OCI-LY3 (cell line): Measurements from ENCODE around the gene AFDN.

Experiments
- H2AFZ ChIP-seq: fragments of 200-600, 300-600 bp; shearing (Covaris generic); 2 replicates; pipeline ENCODE4 v1.6.0; 2014; ENCODE audit warnings: antibody characterized with exemption, low read depth, low read length
- H3K27ac ChIP-seq: fragments of 200-600, 300-600 bp; sonication (generic); 2 replicates; pipeline ENCODE4 v1.5.1; 2014; ENCODE audit warnings: mild to moderate bottlenecking, low read length, moderate library complexity, mixed read lengths
- H3K27me3 ChIP-seq: fragments of 200-600, 300-600 bp; sonication (generic); 2 replicates; pipeline ENCODE4 v1.6.1; 2014; ENCODE audit warnings: low read depth, low read length, mixed read lengths
- H3K36me3 ChIP-seq: fragments of 200-600, 300-600 bp; sonication (generic); replicated peaks from 2 replicates; pipeline ENCODE3; 2014; ENCODE audit warnings: low read depth, low read length, mixed read lengths
- H3K4me1 ChIP-seq: fragments of 300-600, 200-600 bp; sonication (generic); 2 replicates; pipeline ENCODE4 v1.6.1; 2014; ENCODE audit warnings: low read length, mixed read lengths
- H3K4me2 ChIP-seq: fragments of 200-600, 300-600 bp; sonication (generic); 2 replicates; pipeline ENCODE4 v1.6.1; 2014; ENCODE audit warnings: low read length, mixed read lengths
- H3K4me3 ChIP-seq: fragments of 300-600, 200-600 bp; sonication (generic); 2 replicates; pipeline ENCODE4 v1.5.1; 2014; ENCODE audit warnings: antibody characterized with exemption, mild to moderate bottlenecking, low read length, moderate library complexity
- H3K79me2 ChIP-seq: fragments of 300-600, 200-600 bp; shearing (Covaris generic); 2 replicates; pipeline ENCODE4 v1.6.1; 2014; ENCODE audit warnings: mild to moderate bottlenecking, low read length, mixed read lengths
- H3K9ac ChIP-seq: fragments of 300-600, 200-600 bp; shearing (Covaris generic); 2 replicates; pipeline ENCODE4 v1.6.0; 2014; ENCODE audit warnings: mild to moderate bottlenecking, low read length, moderate library complexity
- H3K9me3 ChIP-seq: fragments of 200-600, 300-600 bp; shearing (Covaris generic); 2 replicates; pipeline ENCODE4 v1.6.1; 2014; ENCODE audit warnings: low read length, mixed read lengths; ENCODE audit not compliant: insufficient read depth
- H4K20me1 ChIP-seq: fragments of 200-600, 300-600 bp; sonication (generic); 2 replicates; pipeline ENCODE4 v1.6.1; 2016; ENCODE audit warnings: low read length, mixed read lengths; ENCODE audit not compliant: insufficient read depth
- EZH2phosphoT487 ChIP-seq: fragments of 200-600 bp; shearing (Covaris generic); IDR thresholded peaks from 2 replicates; pipeline ENCODE4 v1.6.1; 2018; ENCODE audit warnings: antibody characterized with exemption, mixed run types, low read depth
- TF ChIP-seq, protein P1 (sequence below): fragments of 200-600, 300-600 bp; sonication (generic); IDR thresholded peaks from 2 replicates; pipeline ENCODE4 v1.5.1; 2014; ENCODE audit warnings: antibody characterized with exemption, low read length, low read depth

AFDN gene

DNA sequence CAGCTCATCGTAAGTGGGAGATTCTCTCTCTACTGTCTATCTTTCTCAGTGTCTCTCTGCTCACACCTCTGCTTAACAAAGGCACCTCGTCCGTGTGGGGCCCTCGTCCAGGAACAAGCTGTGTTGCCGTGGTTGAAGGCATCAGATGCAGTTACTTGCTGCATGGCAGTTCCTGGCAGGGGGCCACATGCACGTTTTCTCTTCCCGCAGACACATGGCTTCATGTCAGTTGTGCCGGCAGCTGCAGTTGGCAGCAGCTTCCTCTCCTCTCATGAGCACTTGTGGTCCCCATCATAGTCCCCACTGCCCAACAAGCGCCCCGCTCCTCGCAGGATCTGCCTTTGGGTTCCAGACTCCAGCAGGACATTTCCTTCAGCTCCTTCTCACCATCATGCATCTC, 7.1 kb upstream of the AFDN start:
- H4K20me1 ChIP-seq: no peaks in the 10 kb centered on the region
- H3K4me1 ChIP-seq: peaks cover 9% of the 10 kb centered on the region
- no peak overlapping the region for H3K9ac ChIP-seq
- H3K4me2 ChIP-seq: no peak overlapping the region
- no peaks in the 10 kb centered on the region for H3K79me2 ChIP-seq
- TF ChIP-seq, protein P1, sequence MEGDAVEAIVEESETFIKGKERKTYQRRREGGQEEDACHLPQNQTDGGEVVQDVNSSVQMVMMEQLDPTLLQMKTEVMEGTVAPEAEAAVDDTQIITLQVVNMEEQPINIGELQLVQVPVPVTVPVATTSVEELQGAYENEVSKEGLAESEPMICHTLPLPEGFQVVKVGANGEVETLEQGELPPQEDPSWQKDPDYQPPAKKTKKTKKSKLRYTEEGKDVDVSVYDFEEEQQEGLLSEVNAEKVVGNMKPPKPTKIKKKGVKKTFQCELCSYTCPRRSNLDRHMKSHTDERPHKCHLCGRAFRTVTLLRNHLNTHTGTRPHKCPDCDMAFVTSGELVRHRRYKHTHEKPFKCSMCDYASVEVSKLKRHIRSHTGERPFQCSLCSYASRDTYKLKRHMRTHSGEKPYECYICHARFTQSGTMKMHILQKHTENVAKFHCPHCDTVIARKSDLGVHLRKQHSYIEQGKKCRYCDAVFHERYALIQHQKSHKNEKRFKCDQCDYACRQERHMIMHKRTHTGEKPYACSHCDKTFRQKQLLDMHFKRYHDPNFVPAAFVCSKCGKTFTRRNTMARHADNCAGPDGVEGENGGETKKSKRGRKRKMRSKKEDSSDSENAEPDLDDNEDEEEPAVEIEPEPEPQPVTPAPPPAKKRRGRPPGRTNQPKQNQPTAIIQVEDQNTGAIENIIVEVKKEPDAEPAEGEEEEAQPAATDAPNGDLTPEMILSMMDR: no peak
- no peak overlapping the region for H2AFZ ChIP-seq
- H3K36me3 ChIP-seq: no peaks in the 10 kb centered on the region
- H3K27me3 ChIP-seq: no peaks in the 10 kb centered on the region
- no peaks in the 10 kb centered on the region for H3K9me3 ChIP-seq
- H3K4me3 ChIP-seq: no peak overlapping the region
- no peak overlapping the region for H3K27ac ChIP-seq

DNA sequence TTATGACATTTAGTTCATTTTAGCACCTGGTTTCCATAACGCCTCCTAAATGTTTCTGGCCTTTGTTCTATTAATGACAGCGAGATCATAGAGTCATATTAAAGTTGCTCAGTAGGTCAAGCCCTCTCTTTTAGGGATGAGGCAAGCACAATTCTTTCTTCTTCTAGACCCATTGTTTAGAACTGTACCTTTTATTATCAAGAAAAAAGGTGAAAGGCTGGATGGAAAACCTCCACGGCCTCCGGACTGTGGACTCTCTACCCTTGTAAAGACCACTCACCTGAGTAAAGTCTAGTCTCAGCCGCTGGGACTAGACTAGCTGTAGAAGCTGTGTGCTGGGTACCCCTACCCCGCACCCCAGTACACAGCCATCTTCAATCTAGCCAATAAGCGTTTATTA, 6.0 kb upstream of the AFDN start:
- Histone ChIP-seq H3K9ac (no peak overlapping the region), H3K9me3 (no peaks in the 10 kb centered on the region), H3K4me1 (peaks cover 13% of the 10 kb centered on the region), H2AFZ (no peak overlapping the region), H3K27ac (no peak overlapping the region), H3K27me3 (peaks cover 9% of the 10 kb centered on the region; the same call in 1 of the 2 replicates), H3K4me3 (no peak overlapping the region), H3K4me2 (no peak overlapping the region), H3K79me2 (no peaks in the 10 kb centered on the region), H4K20me1 (no peaks in the 10 kb centered on the region), H3K36me3 (no peaks in the 10 kb centered on the region)
- TF ChIP-seq, protein P1: no peak
- no peak for TF ChIP-seq EZH2phosphoT487

DNA sequence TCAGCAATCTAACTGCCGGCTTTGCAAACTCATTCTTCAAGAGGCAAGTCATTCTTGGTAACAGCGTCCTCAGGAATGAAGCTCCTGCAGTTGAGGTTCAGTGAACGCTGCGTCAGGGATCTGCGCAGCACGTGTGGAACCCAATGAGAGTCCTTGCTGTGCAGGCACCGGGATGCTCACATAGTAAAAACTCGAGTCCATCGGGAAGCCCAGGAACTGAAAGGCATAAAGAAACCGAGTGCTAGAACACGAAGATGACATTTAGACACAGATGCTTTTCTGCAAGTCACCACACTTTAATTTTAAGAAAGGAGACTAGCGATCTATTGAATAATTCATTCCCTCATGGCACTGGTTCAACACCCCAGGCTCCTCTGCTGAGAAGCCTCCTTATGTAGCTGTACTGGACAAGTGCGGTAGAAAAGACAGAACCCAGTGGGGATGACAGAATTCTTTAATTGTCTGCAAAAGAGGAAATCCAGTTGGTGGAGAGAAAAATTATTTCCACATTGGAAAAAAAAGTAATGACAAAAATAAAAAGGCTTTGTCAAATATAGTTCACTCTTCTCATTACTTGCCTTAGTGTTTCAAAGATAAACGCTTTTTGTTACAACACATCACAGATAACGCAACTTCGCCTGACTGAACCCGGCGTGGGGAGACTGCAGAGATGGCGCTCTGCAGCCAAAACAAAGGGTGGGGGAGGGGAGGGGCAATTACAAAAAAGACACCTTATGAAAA, 1.9 kb upstream of the AFDN start:
- Histone ChIP-seq H3K4me3 (no peak overlapping the region), H3K4me2 (no peak overlapping the region)

More for the DNA sequence above, 1.9 kb upstream of the AFDN start:
- peaks cover 14% of the 10 kb centered on the region; the same call in 1 of the 2 replicates for H3K27me3 ChIP-seq
- no peak overlapping the region for H2AFZ ChIP-seq
- no peaks in the 10 kb centered on the region for H3K9me3 ChIP-seq
- H3K4me1 ChIP-seq: peaks cover 13% of the 10 kb centered on the region
- H3K36me3 ChIP-seq: no peaks in the 10 kb centered on the region
- H4K20me1 ChIP-seq: no peaks in the 10 kb centered on the region
- peaks cover 34% of the 10 kb centered on the region for H3K79me2 ChIP-seq
- H3K9ac ChIP-seq: no peak overlapping the region
- TF ChIP-seq, protein P1: no peak
- TF ChIP-seq EZH2phosphoT487: no peak
- no peak overlapping the region for H3K27ac ChIP-seq
